Neural progenitor cell (in vitro differentiated cells): Measurements from ENCODE around the gene PEX11G.
"Not testable (repeated sequence)": the region's sequence is repeated elsewhere in the genome, so short reads cannot be mapped to it uniquely, and the experiment has no call there.

ENCODE experiments used
- EZH2 ChIP-seq: fragments of 200-600 bp; sonication (generic); IDR thresholded peaks from 2 replicates; pipeline ENCODE4 v1.6.1; 2017; ENCODE audit warnings: antibody characterized with exemption, mild to moderate bottlenecking, moderate library complexity
- TF ChIP-seq, protein P1 (sequence below): fragments of 200-600 bp; sonication (generic); IDR thresholded peaks from 2 replicates; pipeline ENCODE4 v1.5.1; 2017; ENCODE audit warnings: antibody characterized with exemption, mild to moderate bottlenecking

DNA sequence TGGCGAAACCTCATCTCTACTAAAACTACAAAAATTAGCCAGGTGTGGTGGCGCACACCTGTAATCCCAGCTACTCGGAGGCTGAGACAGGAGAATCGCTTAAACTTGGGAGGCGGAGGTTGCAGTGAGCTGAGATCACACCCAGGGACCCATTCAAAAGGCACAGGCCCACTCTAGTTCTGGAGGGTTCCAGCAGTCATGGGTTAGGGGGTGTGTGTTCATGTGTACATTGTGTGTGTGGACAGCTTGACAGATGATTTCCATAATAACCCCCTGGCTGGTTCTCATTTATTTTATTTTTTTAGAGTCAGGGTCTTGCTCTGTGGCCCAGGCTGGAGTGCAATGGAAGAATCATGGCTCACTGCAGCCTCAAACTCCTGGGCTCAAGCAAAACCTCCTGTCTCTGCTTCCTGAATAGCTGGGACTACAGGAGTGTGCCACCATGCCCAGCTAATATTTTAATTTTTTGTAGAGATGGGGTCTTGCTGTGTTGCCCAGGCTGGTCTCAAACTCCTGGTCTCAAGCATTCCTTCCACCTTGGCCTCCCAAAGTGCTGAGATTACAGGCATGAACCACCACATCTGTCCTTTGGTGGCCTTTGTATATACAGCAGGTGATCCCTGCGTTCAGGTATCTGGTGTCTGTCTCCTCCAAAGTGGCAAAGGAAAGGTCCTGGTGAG, 39.3 kb downstream of the PEX11G start:
- TF ChIP-seq, protein P1, sequence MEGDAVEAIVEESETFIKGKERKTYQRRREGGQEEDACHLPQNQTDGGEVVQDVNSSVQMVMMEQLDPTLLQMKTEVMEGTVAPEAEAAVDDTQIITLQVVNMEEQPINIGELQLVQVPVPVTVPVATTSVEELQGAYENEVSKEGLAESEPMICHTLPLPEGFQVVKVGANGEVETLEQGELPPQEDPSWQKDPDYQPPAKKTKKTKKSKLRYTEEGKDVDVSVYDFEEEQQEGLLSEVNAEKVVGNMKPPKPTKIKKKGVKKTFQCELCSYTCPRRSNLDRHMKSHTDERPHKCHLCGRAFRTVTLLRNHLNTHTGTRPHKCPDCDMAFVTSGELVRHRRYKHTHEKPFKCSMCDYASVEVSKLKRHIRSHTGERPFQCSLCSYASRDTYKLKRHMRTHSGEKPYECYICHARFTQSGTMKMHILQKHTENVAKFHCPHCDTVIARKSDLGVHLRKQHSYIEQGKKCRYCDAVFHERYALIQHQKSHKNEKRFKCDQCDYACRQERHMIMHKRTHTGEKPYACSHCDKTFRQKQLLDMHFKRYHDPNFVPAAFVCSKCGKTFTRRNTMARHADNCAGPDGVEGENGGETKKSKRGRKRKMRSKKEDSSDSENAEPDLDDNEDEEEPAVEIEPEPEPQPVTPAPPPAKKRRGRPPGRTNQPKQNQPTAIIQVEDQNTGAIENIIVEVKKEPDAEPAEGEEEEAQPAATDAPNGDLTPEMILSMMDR = not testable (repeated sequence)
- TF ChIP-seq EZH2 = not testable (repeated sequence)
